Measurements from ENCODE around the gene MYO3B.
"Not testable (repeated sequence)": the region's sequence is repeated elsewhere in the genome, so short reads cannot be mapped to it uniquely, and the experiment has no call there.

The MYO3B gene

GRCh38 chr2:170201734-170202393, 23.9 kb downstream of the MYO3B start:
- Histone ChIP-seq H3K9ac (ENCODE audit: low read depth, low read length) (no peak overlapping the region), H3K36me3 (ENCODE audit: control insufficient read depth, insufficient read depth, low read length) (no peaks in the 10 kb centered on the region), H3K4me1 (ENCODE audit: control insufficient read depth, insufficient read depth, low read length) (no peaks in the 10 kb centered on the region), H3K4me3 (ENCODE audit: low read depth, low read length) (no peak overlapping the region), H3K9me3 (ENCODE audit: control insufficient read depth, insufficient read depth, low read length) (no peaks in the 10 kb centered on the region), H3K27me3 (ENCODE audit: control insufficient read depth, insufficient read depth, low read length) (no peaks in the 10 kb centered on the region)

GRCh38 chr2:170202437-170202836, 24.5 kb downstream of the MYO3B start:
- Histone ChIP-seq H3K9ac (ENCODE audit: low read depth, low read length) (no peak overlapping the region), H3K4me1 (ENCODE audit: control insufficient read depth, insufficient read depth, low read length) (no peaks in the 10 kb centered on the region), H3K9me3 (ENCODE audit: control insufficient read depth, insufficient read depth, low read length) (no peaks in the 10 kb centered on the region), H3K36me3 (ENCODE audit: control insufficient read depth, insufficient read depth, low read length) (no peaks in the 10 kb centered on the region), H3K27me3 (ENCODE audit: control insufficient read depth, insufficient read depth, low read length) (no peaks in the 10 kb centered on the region), H3K4me3 (ENCODE audit: low read depth, low read length) (no peak overlapping the region)

- Histone ChIP-seq H3K27me3 (ENCODE audit: control insufficient read depth, insufficient read depth, low read length) (no peaks in the 10 kb centered on the region), H3K4me3 (ENCODE audit: low read depth, low read length) (no peak overlapping the region), H3K4me1 (ENCODE audit: control insufficient read depth, insufficient read depth, low read length) (no peaks in the 10 kb centered on the region), H3K9ac (ENCODE audit: low read depth, low read length) (no peak overlapping the region), H3K9me3 (ENCODE audit: control insufficient read depth, insufficient read depth, low read length) (peaks cover 5% of the 10 kb centered on the region), H3K36me3 (ENCODE audit: control insufficient read depth, insufficient read depth, low read length) (peaks cover 3% of the 10 kb centered on the region)
Observed at GRCh38 chr2:170204298-170204951, 26.5 kb downstream of the MYO3B start.

- Histone ChIP-seq H3K4me3 (ENCODE audit: low read depth, low read length) (no peak overlapping the region), H3K4me1 (ENCODE audit: control insufficient read depth, insufficient read depth, low read length) (no peaks in the 10 kb centered on the region), H3K9ac (ENCODE audit: low read depth, low read length) (no peak overlapping the region), H3K27me3 (ENCODE audit: control insufficient read depth, insufficient read depth, low read length) (no peaks in the 10 kb centered on the region), H3K9me3 (ENCODE audit: control insufficient read depth, insufficient read depth, low read length) (peaks cover 5% of the 10 kb centered on the region), H3K36me3 (ENCODE audit: control insufficient read depth, insufficient read depth, low read length) (peaks cover 3% of the 10 kb centered on the region)
Observed at GRCh38 chr2:170206246-170206645, 28.3 kb downstream of the MYO3B start.

GRCh38 chr2:170206805-170207407, 29.0 kb downstream of the MYO3B start:
- Histone ChIP-seq H3K9ac (ENCODE audit: low read depth, low read length) (no peak overlapping the region), H3K4me3 (ENCODE audit: low read depth, low read length) (no peak overlapping the region), H3K9me3 (ENCODE audit: control insufficient read depth, insufficient read depth, low read length) (peaks cover 5% of the 10 kb centered on the region), H3K36me3 (ENCODE audit: control insufficient read depth, insufficient read depth, low read length) (peaks cover 3% of the 10 kb centered on the region), H3K4me1 (ENCODE audit: control insufficient read depth, insufficient read depth, low read length) (no peaks in the 10 kb centered on the region), H3K27me3 (ENCODE audit: control insufficient read depth, insufficient read depth, low read length) (no peaks in the 10 kb centered on the region)

GRCh38 chr2:170207901-170208300, 30.0 kb downstream of the MYO3B start:
- Histone ChIP-seq H3K9me3 (ENCODE audit: control insufficient read depth, insufficient read depth, low read length) (peaks cover 5% of the 10 kb centered on the region), H3K4me3 (ENCODE audit: low read depth, low read length) (no peak overlapping the region), H3K27me3 (ENCODE audit: control insufficient read depth, insufficient read depth, low read length) (no peaks in the 10 kb centered on the region), H3K9ac (ENCODE audit: low read depth, low read length) (no peak overlapping the region), H3K4me1 (ENCODE audit: control insufficient read depth, insufficient read depth, low read length) (peaks cover 2% of the 10 kb centered on the region), H3K36me3 (ENCODE audit: control insufficient read depth, insufficient read depth, low read length) (peaks cover 3% of the 10 kb centered on the region)

- Histone ChIP-seq H3K9ac (ENCODE audit: low read depth, low read length) (no peak overlapping the region), H3K36me3 (ENCODE audit: control insufficient read depth, insufficient read depth, low read length) (peaks cover 3% of the 10 kb centered on the region), H3K4me3 (ENCODE audit: low read depth, low read length) (no peak overlapping the region), H3K27me3 (ENCODE audit: control insufficient read depth, insufficient read depth, low read length) (no peaks in the 10 kb centered on the region), H3K4me1 (ENCODE audit: control insufficient read depth, insufficient read depth, low read length) (peaks cover 8% of the 10 kb centered on the region), H3K9me3 (ENCODE audit: control insufficient read depth, insufficient read depth, low read length) (peaks cover 5% of the 10 kb centered on the region)
Observed at GRCh38 chr2:170208967-170209366, 31.0 kb downstream of the MYO3B start.

GRCh38 chr2:170212625-170213280, 34.8 kb downstream of the MYO3B start:
- peaks cover 1% of the 10 kb centered on the region for H3K36me3 ChIP-seq (ENCODE audit: control insufficient read depth, insufficient read depth, low read length)
- peaks cover 30% of the 10 kb centered on the region for H3K4me1 ChIP-seq (ENCODE audit: control insufficient read depth, insufficient read depth, low read length)
- H3K4me3 ChIP-seq (ENCODE audit: low read depth, low read length): no peak overlapping the region
- H3K9me3 ChIP-seq (ENCODE audit: control insufficient read depth, insufficient read depth, low read length): peaks cover 5% of the 10 kb centered on the region
- no peaks in the 10 kb centered on the region for H3K27me3 ChIP-seq (ENCODE audit: control insufficient read depth, insufficient read depth, low read length)
- H3K9ac ChIP-seq (ENCODE audit: low read depth, low read length): no peak overlapping the region

GRCh38 chr2:170213281-170213625, 35.3 kb downstream of the MYO3B start:
- H3K9me3 ChIP-seq (ENCODE audit: control insufficient read depth, insufficient read depth, low read length); H3K27me3 ChIP-seq (ENCODE audit: control insufficient read depth, insufficient read depth, low read length); H3K9ac ChIP-seq (ENCODE audit: low read depth, low read length); H3K4me3 ChIP-seq (ENCODE audit: low read depth, low read length); H3K36me3 ChIP-seq (ENCODE audit: control insufficient read depth, insufficient read depth, low read length): not testable (repeated sequence)
- peaks cover 30% of the 10 kb centered on the region for H3K4me1 ChIP-seq (ENCODE audit: control insufficient read depth, insufficient read depth, low read length)

- Histone ChIP-seq H3K4me1 (ENCODE audit: control insufficient read depth, insufficient read depth, low read length) (peaks cover 30% of the 10 kb centered on the region), H3K9ac (ENCODE audit: low read depth, low read length) (no peak overlapping the region), H3K36me3 (ENCODE audit: control insufficient read depth, insufficient read depth, low read length) (no peaks in the 10 kb centered on the region), H3K4me3 (ENCODE audit: low read depth, low read length) (no peak overlapping the region), H3K9me3 (ENCODE audit: control insufficient read depth, insufficient read depth, low read length) (peaks cover 5% of the 10 kb centered on the region), H3K27me3 (ENCODE audit: control insufficient read depth, insufficient read depth, low read length) (no peaks in the 10 kb centered on the region)
Observed at GRCh38 chr2:170213651-170214050, 35.7 kb downstream of the MYO3B start.

- H3K9me3 ChIP-seq (ENCODE audit: control insufficient read depth, insufficient read depth, low read length): no peaks in the 10 kb centered on the region
- no peak overlapping the region for H3K9ac ChIP-seq (ENCODE audit: low read depth, low read length)
- H3K36me3 ChIP-seq (ENCODE audit: control insufficient read depth, insufficient read depth, low read length): no peaks in the 10 kb centered on the region
- H3K4me3 ChIP-seq (ENCODE audit: low read depth, low read length): peak overlapping the region; percentile 15
- no peaks in the 10 kb centered on the region for H3K27me3 ChIP-seq (ENCODE audit: control insufficient read depth, insufficient read depth, low read length)
- peaks cover 30% of the 10 kb centered on the region for H3K4me1 ChIP-seq (ENCODE audit: control insufficient read depth, insufficient read depth, low read length)
Observed at GRCh38 chr2:170214309-170214948, 36.5 kb downstream of the MYO3B start.

Data from iPS-15b (cell line).